ENCODE results near the gene SCIMP. TPM values are rescaled to one million over a fixed set of nuclear protein-coding genes. Genes with fewer than 3 reads are reported as not detected.

The SCIMP gene
- total RNA-seq, 1 donor from 2014 or later: not detected

DNA sequence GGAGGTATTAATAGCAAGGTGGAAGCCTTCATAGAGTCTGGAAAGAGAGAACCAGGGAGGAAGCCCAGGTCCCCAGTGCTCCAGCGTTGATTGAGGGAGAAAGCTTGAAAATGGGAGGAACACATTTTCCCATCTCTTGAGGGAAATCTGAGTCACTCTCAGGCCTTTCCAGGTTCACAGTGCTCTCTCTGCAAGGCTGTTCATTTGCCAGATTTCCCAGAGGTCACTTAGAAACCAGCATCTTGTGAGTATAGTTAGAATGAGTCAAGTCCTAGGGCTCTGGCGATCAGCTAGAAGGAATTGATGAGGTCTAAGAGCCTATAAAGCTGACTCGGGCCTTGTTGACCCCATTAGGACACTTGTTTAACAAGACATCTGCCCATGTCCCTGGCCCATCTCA is 25.3 kb downstream of the SCIMP start:
- Mint-ChIP-seq H3K4me1 (ENCODE audit: unreplicated experiment) (no peaks in the 10 kb centered on the region), H3K36me3 (ENCODE audit: unreplicated experiment) (peaks cover 7% of the 10 kb centered on the region), H3K27ac (ENCODE audit: unreplicated experiment) (no peak overlapping the region), H3K9me3 (ENCODE audit: unreplicated experiment) (no peaks in the 10 kb centered on the region), H3K27me3 (ENCODE audit: unreplicated experiment) (no peaks in the 10 kb centered on the region), H3K4me3 (ENCODE audit: unreplicated experiment) (no peak overlapping the region)
- TF ChIP-seq, protein P1, sequence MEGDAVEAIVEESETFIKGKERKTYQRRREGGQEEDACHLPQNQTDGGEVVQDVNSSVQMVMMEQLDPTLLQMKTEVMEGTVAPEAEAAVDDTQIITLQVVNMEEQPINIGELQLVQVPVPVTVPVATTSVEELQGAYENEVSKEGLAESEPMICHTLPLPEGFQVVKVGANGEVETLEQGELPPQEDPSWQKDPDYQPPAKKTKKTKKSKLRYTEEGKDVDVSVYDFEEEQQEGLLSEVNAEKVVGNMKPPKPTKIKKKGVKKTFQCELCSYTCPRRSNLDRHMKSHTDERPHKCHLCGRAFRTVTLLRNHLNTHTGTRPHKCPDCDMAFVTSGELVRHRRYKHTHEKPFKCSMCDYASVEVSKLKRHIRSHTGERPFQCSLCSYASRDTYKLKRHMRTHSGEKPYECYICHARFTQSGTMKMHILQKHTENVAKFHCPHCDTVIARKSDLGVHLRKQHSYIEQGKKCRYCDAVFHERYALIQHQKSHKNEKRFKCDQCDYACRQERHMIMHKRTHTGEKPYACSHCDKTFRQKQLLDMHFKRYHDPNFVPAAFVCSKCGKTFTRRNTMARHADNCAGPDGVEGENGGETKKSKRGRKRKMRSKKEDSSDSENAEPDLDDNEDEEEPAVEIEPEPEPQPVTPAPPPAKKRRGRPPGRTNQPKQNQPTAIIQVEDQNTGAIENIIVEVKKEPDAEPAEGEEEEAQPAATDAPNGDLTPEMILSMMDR (IDR thresholded peaks at IDR 0.05): no peak
- DNase-seq (ENCODE audit: extremely low spot score, unreplicated experiment): no peak

GRCh38 chr17:5203908-5204294 is 30.8 kb downstream of the SCIMP start:
- DNase-seq (ENCODE audit: extremely low spot score, unreplicated experiment): no peak
- peaks cover 6% of the 10 kb centered on the region for H3K4me1 Mint-ChIP-seq (ENCODE audit: unreplicated experiment)
- H3K4me3 Mint-ChIP-seq (ENCODE audit: unreplicated experiment): no peak overlapping the region
- no peak overlapping the region for H3K27ac Mint-ChIP-seq (ENCODE audit: unreplicated experiment)
- TF ChIP-seq, protein P1 (IDR thresholded peaks at IDR 0.05): no peak
- no peaks in the 10 kb centered on the region for H3K9me3 Mint-ChIP-seq (ENCODE audit: unreplicated experiment)
- H3K27me3 Mint-ChIP-seq (ENCODE audit: unreplicated experiment): no peaks in the 10 kb centered on the region
- H3K36me3 Mint-ChIP-seq (ENCODE audit: unreplicated experiment): peaks cover 7% of the 10 kb centered on the region

DNA sequence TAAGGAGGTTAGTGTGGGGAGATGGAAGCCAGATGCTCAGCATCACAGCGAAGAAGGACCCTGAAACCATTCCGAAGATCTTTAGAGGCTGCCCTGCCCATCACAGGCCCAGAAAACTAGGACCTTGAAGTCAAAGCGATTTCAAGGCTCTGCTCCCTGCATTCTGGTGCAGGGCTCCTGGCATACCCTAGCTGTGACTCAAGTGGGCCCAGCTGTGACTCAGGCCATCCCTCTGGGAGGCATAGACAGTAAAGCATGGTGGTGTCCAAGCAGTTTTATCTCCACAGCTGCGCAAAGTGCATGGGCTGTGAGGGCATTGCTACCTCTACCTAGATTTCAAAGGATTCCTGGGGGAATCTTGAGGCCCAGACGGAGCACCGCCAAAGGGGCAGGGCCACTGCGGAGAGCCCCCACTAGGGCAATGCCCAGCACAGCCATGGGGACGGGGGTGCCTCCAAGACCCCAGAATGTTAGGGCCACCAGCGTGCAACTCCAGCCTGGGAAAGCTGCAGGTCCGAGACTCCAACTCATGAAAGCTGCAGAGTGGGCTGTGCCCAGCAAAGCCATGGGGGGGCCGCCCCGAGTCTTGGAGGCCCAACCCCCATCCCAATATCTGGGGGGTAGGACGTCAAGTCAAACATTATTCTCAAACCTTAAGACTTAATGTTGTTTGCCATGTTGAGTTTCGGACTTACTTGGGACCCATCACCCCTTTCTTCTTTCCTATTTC is 31.3 kb downstream of the SCIMP start:
- Mint-ChIP-seq H3K27ac (ENCODE audit: unreplicated experiment) (no peak overlapping the region), H3K36me3 (ENCODE audit: unreplicated experiment) (peaks cover 7% of the 10 kb centered on the region), H3K4me1 (ENCODE audit: unreplicated experiment) (peaks cover 6% of the 10 kb centered on the region)

GRCh38 chr17:5201011-5201410 is 33.6 kb downstream of the SCIMP start:
- no peaks in the 10 kb centered on the region for H3K9me3 Mint-ChIP-seq (ENCODE audit: unreplicated experiment)

More for the DNA sequence above, 31.3 kb downstream of the SCIMP start:
- TF ChIP-seq, protein P1 (IDR thresholded peaks at IDR 0.05): no peak
- Mint-ChIP-seq H3K9me3 (ENCODE audit: unreplicated experiment) (no peaks in the 10 kb centered on the region), H3K27me3 (ENCODE audit: unreplicated experiment) (no peaks in the 10 kb centered on the region), H3K4me3 (ENCODE audit: unreplicated experiment) (no peak overlapping the region)
- no peak for DNase-seq (ENCODE audit: extremely low spot score, unreplicated experiment)

GRCh38 chr17:5200360-5200759 is 34.3 kb downstream of the SCIMP start:
- H3K36me3 Mint-ChIP-seq (ENCODE audit: unreplicated experiment): no peaks in the 10 kb centered on the region
- H3K9me3 Mint-ChIP-seq (ENCODE audit: unreplicated experiment): no peaks in the 10 kb centered on the region
- peaks cover 6% of the 10 kb centered on the region for H3K4me1 Mint-ChIP-seq (ENCODE audit: unreplicated experiment)
- no peaks in the 10 kb centered on the region for H3K27me3 Mint-ChIP-seq (ENCODE audit: unreplicated experiment)
- DNase-seq (ENCODE audit: extremely low spot score, unreplicated experiment): no peak
- H3K27ac Mint-ChIP-seq (ENCODE audit: unreplicated experiment): no peak overlapping the region
- TF ChIP-seq, protein P1 (IDR thresholded peaks at IDR 0.05): no peak
- H3K4me3 Mint-ChIP-seq (ENCODE audit: unreplicated experiment): no peak overlapping the region

More at GRCh38 chr17:5201011-5201410, 33.6 kb downstream of the SCIMP start:
- H3K4me1 Mint-ChIP-seq (ENCODE audit: unreplicated experiment): peaks cover 6% of the 10 kb centered on the region
- TF ChIP-seq, protein P1 (IDR thresholded peaks at IDR 0.05): no peak
- H3K4me3 Mint-ChIP-seq (ENCODE audit: unreplicated experiment): no peak overlapping the region
- no peaks in the 10 kb centered on the region for H3K36me3 Mint-ChIP-seq (ENCODE audit: unreplicated experiment)
- H3K27me3 Mint-ChIP-seq (ENCODE audit: unreplicated experiment): no peaks in the 10 kb centered on the region
- no peak for DNase-seq (ENCODE audit: extremely low spot score, unreplicated experiment)
- no peak overlapping the region for H3K27ac Mint-ChIP-seq (ENCODE audit: unreplicated experiment)
